GM18505 (cell line): ENCODE measurements around the gene ENOX1.
"Not testable (repeated sequence)": the region's sequence is repeated elsewhere in the genome, so short reads cannot be mapped to it uniquely, and the experiment has no call there.

ENCODE experiments used
- ATAC-seq: cut with Tn5 transposase; IDR thresholded peaks from one replicate; pipeline ENCODE4 v1.9.1; 2021; ENCODE audit not compliant: unreplicated experiment
- POLR2A ChIP-seq: IDR thresholded peaks from 4 replicates; pipeline ENCODE4 v1.6.1; 2011; ENCODE audit warnings: borderline replicate concordance; ENCODE audit not compliant: insufficient read depth, insufficient read length; ENCODE audit errors: extremely low read depth

The ENOX1 gene

DNA sequence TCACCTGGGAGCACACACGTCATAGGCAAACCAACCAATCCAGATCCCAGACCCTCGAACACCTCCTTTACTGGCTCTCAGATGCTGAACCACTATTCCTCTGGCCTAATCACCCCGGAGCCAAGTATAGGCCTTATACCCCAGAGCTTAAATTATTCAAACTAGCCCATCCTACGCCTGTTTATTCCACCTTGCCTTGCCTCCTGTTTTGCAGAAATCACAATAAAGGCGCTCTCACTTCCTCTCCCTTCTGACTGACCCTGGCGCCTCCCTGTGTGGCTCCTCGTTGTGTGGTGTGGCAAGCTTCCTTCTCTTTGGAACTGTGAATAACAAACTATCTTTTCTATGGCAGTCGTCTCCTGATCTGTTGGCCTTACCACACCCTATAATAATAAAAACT lies 354.9 kb downstream of the ENOX1 start:
- no peak for TF ChIP-seq POLR2A
- ATAC-seq = no peak

GRCh38 chr13:43431290-43431716 lies 355.5 kb downstream of the ENOX1 start:
- no peak for ATAC-seq
- TF ChIP-seq POLR2A = no peak

DNA sequence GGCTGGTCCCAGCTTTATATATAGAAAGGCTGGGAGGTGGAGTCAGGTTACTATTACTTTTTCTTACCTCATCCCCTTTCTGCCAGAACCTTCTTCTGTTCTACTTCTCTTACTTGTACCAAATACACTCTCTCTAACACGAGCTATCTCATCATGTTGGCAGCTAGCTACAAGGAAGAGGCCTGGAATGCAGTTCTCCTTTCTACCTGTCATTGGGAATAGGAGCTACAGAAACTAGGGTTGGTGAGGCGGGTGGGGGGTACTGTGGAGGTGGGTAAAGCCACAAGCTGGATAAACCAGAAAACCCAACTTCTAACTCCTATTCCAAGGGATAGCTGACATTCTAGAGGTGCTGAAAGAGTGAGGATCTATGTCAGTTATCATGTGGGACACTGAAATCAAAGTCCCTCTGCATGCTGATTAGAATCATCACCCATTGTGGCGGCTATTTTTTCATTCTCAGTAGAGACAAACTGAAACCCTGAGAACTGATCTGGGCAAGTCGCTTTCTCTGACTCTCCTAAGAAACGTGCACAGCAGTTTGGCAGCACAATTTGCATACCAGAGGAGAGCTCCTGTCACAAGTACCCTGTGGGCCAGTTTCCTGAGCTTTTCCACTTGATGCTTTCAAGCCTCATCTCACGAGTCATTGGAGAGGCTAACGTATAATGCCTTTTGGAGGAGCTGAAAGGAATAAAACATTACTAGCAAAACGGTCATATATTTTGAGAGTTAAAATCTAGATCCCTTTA lies 358.1 kb downstream of the ENOX1 start:
- ATAC-seq = no peak
- no peak for TF ChIP-seq POLR2A

- no peak for TF ChIP-seq POLR2A
- ATAC-seq = no peak
These were observed 360.4 kb downstream of the ENOX1 start for GRCh38 chr13:43426355-43426754.

- no peak for ATAC-seq
- TF ChIP-seq POLR2A = no peak
These were observed 361.5 kb downstream of the ENOX1 start for GRCh38 chr13:43425234-43425633.

- no peak for ATAC-seq
- TF ChIP-seq POLR2A = no peak
These were observed 362.4 kb downstream of the ENOX1 start for GRCh38 chr13:43424412-43424811.

DNA sequence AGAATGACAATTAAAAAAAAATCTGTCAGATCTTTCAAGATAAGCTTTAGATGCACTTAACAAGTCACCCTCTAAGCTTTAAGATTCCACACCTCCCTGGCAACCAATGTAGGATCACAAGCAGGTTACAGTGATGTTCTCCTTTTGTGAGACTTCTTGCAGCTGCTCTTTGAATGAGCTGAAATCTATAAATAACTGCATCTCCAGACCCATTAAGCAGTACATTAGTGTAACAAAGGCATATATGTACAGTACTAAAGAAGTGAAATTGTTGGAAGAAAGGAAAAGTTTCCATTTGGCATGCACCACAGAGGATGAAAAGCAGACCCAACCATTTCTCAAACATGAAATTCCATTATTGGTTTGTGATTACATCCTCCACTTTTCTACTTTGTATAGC lies 364.7 kb downstream of the ENOX1 start:
- no peak for ATAC-seq
- TF ChIP-seq POLR2A = no peak

DNA sequence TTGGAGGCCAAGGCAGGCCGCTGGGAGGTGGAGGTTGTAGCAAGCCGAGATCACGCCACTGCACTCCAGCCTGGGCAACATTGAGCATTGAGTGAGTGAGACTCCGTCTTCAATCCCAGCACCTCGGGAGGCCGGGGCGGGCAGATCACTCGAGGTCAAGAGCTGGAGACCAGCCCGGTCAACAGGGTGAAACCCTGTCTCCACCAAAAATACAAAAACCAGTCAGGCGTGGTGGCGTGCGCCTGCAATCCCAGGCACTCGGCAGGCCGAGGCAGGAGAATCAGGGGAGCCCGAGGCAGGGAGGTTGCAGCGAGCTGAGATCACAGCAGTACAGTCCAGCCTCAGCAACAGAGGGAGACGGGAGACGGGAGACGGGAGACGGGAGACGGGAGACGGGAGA lies 369.9 kb downstream of the ENOX1 start:
- ATAC-seq = not testable (repeated sequence)

DNA sequence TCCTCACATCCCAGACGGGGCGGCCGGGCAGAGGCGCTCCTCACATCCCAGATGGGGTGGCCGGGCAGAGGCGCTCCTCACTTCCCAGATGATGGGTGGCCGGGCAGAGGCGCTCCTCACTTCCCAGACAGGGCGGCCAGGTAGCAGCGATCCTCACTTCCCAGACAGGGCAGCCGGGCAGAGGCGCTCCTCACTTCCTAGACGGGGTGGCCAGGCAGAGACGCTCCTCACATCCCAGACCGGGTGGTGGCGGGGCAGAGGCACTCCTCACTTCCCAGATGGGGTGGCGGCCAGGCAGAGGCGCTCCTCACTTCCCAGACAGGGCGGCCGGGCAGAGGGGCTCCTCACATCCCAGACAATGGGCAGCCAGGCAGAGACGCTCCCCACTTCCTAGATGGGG lies 370.4 kb downstream of the ENOX1 start:
- ATAC-seq = not testable (repeated sequence)

GRCh38 chr13:43415903-43416391 lies 370.8 kb downstream of the ENOX1 start:
- ATAC-seq = not testable (repeated sequence)

DNA sequence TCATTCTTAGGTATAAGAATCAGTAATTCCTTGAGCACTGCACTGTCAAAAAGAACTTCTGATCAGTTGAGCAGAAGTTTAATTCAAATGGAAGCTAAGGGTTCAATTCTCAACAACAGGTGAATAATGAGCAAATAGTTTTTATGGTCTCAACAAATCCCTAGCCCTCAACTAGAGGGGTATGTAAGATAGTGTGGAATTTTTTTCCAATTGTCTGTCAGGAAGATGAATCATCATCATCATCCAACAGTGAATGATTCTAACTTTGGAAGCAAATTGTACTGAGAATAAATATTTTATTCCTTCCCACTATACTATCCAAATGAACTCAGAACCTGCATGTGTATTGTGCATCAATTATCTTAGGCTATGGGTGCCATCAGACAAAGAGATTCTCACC lies 372.7 kb downstream of the ENOX1 start:
- no peak for ATAC-seq
- TF ChIP-seq POLR2A = no peak

GRCh38 chr13:43411741-43412140 lies 375.0 kb downstream of the ENOX1 start:
- no peak for ATAC-seq
- TF ChIP-seq POLR2A = no peak

- TF ChIP-seq POLR2A = no peak
- no peak for ATAC-seq
These were observed 375.6 kb downstream of the ENOX1 start for GRCh38 chr13:43411211-43411610.

DNA sequence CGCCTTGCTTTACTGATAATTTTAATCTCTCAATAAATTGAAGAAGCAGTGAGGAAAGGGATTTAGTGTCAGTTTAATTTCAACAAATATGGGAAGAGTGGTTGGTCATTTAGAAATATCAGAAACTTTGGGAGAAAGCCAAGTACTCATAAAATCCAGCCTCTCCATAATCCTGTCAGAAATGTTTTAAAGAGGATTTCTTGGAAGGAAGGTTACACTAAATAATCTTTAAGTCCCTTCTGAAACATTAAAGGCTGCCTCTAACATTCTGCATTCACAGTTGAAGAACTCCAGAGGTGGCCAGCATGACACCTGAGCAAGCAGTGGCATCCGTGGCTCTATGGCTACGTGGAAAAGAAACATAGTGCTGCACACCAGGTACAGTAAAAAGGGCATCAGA lies 378.5 kb downstream of the ENOX1 start:
- no peak for ATAC-seq
- no peak for TF ChIP-seq POLR2A

DNA sequence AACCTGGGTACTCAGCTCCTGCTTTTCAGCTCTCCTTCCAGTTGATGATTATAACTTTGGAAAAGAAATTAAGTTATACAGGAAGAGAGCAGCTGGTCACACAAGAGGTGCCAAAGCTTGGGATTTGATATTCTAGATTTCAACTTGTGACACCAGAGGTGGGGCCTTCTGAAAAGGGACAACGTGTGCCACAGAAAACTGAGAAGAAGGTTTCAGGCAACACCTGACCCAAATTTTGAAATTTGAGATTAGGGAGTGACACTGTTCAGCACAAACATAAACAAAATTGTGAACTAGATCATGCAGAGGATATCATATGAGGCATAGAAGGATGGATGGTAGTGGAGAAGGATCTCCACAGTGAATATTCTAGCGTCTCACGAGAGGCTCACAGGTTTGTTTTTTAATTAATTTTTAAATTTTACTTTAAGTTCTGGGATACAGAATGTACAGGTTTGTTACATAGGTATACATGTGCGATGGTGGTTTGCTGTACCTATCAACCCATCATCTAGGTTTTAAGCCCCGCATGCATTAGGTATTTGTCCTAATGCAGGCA lies 379.7 kb downstream of the ENOX1 start:
- TF ChIP-seq POLR2A = no peak
- no peak for ATAC-seq
